Neural progenitor cell (in vitro differentiated cells): Measurements from ENCODE around the gene SMIM35.

Experiments
- CTCF ChIP-seq: fragments of 200-600 bp; sonication (generic); IDR thresholded peaks from 2 replicates; pipeline ENCODE4 v1.5.1; 2017; ENCODE audit warnings: antibody characterized with exemption, mild to moderate bottlenecking
- EZH2 ChIP-seq: fragments of 200-600 bp; sonication (generic); IDR thresholded peaks from 2 replicates; pipeline ENCODE4 v1.6.1; 2017; ENCODE audit warnings: antibody characterized with exemption, mild to moderate bottlenecking, moderate library complexity
- EZH2phosphoT487 ChIP-seq: fragments of 200-600 bp; sonication (generic); IDR thresholded peaks from 2 replicates; pipeline ENCODE4 v1.6.1; 2017; ENCODE audit warnings: antibody characterized with exemption

- no peak for TF ChIP-seq CTCF
- no peak for TF ChIP-seq EZH2phosphoT487
- TF ChIP-seq EZH2, result no peak
Observed at GRCh38 chr11:118059246-118059940, 27.4 kb downstream of the SMIM35 start.
